Measurements from ENCODE around the gene HECTD2. TPM values are rescaled to one million over a fixed set of nuclear protein-coding genes. Genes with fewer than 3 reads are reported as not detected.

Gene HECTD2
- total RNA-seq, 1 experiment from 2014 or later, result 2.0 TPM

DNA sequence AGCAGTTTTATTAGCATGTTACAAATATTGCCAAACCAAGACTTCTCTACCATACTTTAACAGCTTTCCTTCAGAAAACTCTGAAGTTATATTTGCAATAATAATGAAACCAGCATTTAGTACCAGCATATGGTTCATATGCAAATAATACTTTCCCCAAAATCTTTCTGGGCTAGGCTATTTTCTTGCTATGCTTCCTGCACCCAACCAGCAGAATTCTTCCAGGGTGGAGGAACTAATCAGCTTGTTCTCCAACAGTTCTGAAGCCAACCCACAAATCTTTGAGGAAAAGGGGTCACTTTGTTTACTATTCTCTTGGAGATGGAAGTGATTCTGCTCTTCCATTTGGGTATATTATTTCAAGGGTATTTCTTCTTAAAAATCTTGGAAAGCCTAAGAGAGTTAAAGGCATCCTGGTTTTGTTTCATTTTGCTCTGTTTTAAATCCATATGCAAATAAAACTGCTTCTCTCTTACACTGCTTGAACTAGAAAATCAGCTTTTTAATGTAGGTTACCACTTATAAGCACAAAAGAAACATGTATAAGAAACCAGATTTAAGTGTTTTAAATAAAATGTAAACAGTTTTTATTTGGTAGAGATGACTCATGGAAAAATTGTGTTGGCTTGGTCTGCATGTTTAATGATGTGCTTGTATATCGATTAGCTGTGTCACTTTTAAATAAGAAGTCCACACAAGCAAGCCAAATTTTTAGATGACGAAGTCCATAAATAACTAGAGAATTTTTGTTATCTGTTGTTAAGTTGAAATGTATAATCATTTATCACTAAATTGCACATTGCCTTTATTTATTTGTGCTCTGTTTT is 103.7 kb downstream of the HECTD2 start:
- DNase-seq, result no peak
- CTCF ChIA-PET, result no interaction called here
- H3K9me3 ChIP-seq, result no peaks in the 10 kb centered on the region
- POLR2A ChIA-PET, result no interaction called here
- Mint-ChIP-seq H3K27ac (ENCODE audit: unreplicated experiment) (no peak overlapping the region), H3K4me3 (ENCODE audit: unreplicated experiment) (no peak overlapping the region), H3K27me3 (ENCODE audit: insufficient read depth, unreplicated experiment) (no peaks in the 10 kb centered on the region), H3K9me3 (ENCODE audit: unreplicated experiment) (no peaks in the 10 kb centered on the region), H3K36me3 (ENCODE audit: insufficient read depth, unreplicated experiment) (no peaks in the 10 kb centered on the region), H3K4me1 (ENCODE audit: low read depth, unreplicated experiment) (no peaks in the 10 kb centered on the region)
- intact Hi-C loops (cut with micrococcal nuclease; ENCODE audit: unreplicated experiment), result no loop called here
- no peak overlapping the region for H3K4me3 ChIP-seq (ENCODE audit: low read depth, low read length)
- H3K36me3 ChIP-seq (ENCODE audit: control insufficient read depth, insufficient read depth, low read length), result no peaks in the 10 kb centered on the region
- H3K27me3 ChIP-seq (replicated peaks; ENCODE audit: control insufficient read depth, insufficient read depth, low read length), result no peaks in the 10 kb centered on the region
- TF ChIP-seq, protein P1, sequence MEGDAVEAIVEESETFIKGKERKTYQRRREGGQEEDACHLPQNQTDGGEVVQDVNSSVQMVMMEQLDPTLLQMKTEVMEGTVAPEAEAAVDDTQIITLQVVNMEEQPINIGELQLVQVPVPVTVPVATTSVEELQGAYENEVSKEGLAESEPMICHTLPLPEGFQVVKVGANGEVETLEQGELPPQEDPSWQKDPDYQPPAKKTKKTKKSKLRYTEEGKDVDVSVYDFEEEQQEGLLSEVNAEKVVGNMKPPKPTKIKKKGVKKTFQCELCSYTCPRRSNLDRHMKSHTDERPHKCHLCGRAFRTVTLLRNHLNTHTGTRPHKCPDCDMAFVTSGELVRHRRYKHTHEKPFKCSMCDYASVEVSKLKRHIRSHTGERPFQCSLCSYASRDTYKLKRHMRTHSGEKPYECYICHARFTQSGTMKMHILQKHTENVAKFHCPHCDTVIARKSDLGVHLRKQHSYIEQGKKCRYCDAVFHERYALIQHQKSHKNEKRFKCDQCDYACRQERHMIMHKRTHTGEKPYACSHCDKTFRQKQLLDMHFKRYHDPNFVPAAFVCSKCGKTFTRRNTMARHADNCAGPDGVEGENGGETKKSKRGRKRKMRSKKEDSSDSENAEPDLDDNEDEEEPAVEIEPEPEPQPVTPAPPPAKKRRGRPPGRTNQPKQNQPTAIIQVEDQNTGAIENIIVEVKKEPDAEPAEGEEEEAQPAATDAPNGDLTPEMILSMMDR (IDR thresholded peaks at IDR 0.05; ENCODE audit: insufficient read depth in 1 of 2, low read depth in 1 of 2, low read length in 1 of 2, severe bottlenecking in 1 of 2, unreplicated experiment in 1 of 2), result no peak
- no TSS peak for BruUV-seq (replicated peaks)
- no peaks in the 10 kb centered on the region for H3K4me1 ChIP-seq

DNA sequence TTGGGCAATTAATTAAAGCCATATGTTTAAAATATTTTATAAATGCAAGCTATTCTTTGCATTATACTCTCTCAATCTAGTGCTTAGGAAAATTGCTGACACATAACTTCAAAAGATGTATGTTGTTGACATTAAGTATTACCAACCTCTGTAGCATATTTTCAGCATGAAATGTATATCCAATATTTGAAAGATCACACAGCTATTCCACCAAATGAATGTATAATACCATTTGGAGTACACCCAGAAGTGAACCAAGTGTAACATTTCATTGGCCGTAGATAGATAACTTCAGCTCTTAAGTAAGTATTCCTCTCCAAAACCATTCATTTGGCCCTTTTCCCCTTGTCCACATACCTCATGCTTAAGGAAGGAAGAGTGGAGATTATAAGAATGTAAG is 104.6 kb downstream of the HECTD2 start:
- no peaks in the 10 kb centered on the region for H3K36me3 ChIP-seq (ENCODE audit: control insufficient read depth, insufficient read depth, low read length)
- no peak overlapping the region for H3K4me3 ChIP-seq (ENCODE audit: low read depth, low read length)
- Mint-ChIP-seq H3K4me1 (ENCODE audit: low read depth, unreplicated experiment) (no peaks in the 10 kb centered on the region), H3K9me3 (ENCODE audit: unreplicated experiment) (no peaks in the 10 kb centered on the region), H3K27me3 (ENCODE audit: insufficient read depth, unreplicated experiment) (peaks cover 6% of the 10 kb centered on the region), H3K27ac (ENCODE audit: unreplicated experiment) (no peak overlapping the region), H3K36me3 (ENCODE audit: insufficient read depth, unreplicated experiment) (no peaks in the 10 kb centered on the region), H3K4me3 (ENCODE audit: unreplicated experiment) (no peak overlapping the region)
- TF ChIP-seq, protein P1 (IDR thresholded peaks at IDR 0.05; ENCODE audit: insufficient read depth in 1 of 2, low read depth in 1 of 2, low read length in 1 of 2, severe bottlenecking in 1 of 2, unreplicated experiment in 1 of 2), result no peak
- intact Hi-C loops (cut with micrococcal nuclease; ENCODE audit: unreplicated experiment), result no loop called here
- BruUV-seq (replicated peaks), result no TSS peak
- H3K27me3 ChIP-seq (replicated peaks; ENCODE audit: control insufficient read depth, insufficient read depth, low read length), result no peaks in the 10 kb centered on the region
- H3K9me3 ChIP-seq, result no peaks in the 10 kb centered on the region
- POLR2A ChIA-PET, result no interaction called here
- CTCF ChIA-PET, result no interaction called here
- H3K4me1 ChIP-seq, result no peaks in the 10 kb centered on the region
- DNase-seq, result no peak

DNA sequence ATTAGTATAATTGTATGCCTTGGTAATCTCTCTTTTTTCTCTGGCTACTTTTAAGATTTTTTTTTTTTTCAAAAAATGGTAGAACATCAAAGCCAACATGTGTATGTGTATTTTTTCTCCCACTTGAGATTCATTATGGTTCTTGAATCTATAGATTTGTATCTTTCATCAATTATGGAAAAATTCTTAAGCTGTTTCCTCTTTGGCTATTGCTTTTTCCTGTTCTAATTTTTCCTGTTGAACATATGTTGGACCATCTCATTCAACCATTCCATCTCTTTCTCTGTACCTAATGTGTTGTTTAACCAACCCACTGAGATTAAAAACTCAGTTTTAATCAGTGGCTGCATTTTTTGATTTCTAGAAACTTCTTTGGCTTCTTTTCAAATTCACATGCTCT is 107.2 kb downstream of the HECTD2 start:
- no peaks in the 10 kb centered on the region for H3K9me3 Mint-ChIP-seq (ENCODE audit: unreplicated experiment)
- ChIA-PET POLR2A (no interaction called here), CTCF (no interaction called here)
- intact Hi-C loops (cut with micrococcal nuclease; ENCODE audit: unreplicated experiment), result no loop called here
- Histone ChIP-seq H3K27me3 (replicated peaks; ENCODE audit: control insufficient read depth, insufficient read depth, low read length) (no peaks in the 10 kb centered on the region), H3K36me3 (ENCODE audit: control insufficient read depth, insufficient read depth, low read length) (no peaks in the 10 kb centered on the region), H3K4me3 (ENCODE audit: low read depth, low read length) (no peak overlapping the region), H3K4me1 (no peaks in the 10 kb centered on the region), H3K9me3 (no peaks in the 10 kb centered on the region)
- peaks cover 13% of the 10 kb centered on the region for H3K27me3 Mint-ChIP-seq (ENCODE audit: insufficient read depth, unreplicated experiment)
- BruUV-seq (replicated peaks), result no TSS peak
- no peak overlapping the region for H3K27ac Mint-ChIP-seq (ENCODE audit: unreplicated experiment)
- no peak for DNase-seq
- H3K4me3 Mint-ChIP-seq (ENCODE audit: unreplicated experiment), result no peak overlapping the region
- H3K36me3 Mint-ChIP-seq (ENCODE audit: insufficient read depth, unreplicated experiment), result no peaks in the 10 kb centered on the region
- H3K4me1 Mint-ChIP-seq (ENCODE audit: low read depth, unreplicated experiment), result no peaks in the 10 kb centered on the region
- TF ChIP-seq, protein P1 (IDR thresholded peaks at IDR 0.05; ENCODE audit: insufficient read depth in 1 of 2, low read depth in 1 of 2, low read length in 1 of 2, severe bottlenecking in 1 of 2, unreplicated experiment in 1 of 2), result no peak

Measured in Caco-2 (cell line).